ENCODE results near the gene DARS1. TPM values are rescaled to one million over a fixed set of nuclear protein-coding genes. Genes with fewer than 3 reads are reported as not detected.
"Not testable (repeated sequence)": the region's sequence is repeated elsewhere in the genome, so short reads cannot be mapped to it uniquely, and the experiment has no call there.

DARS1 gene
- polyA plus RNA-seq, 1 donor, result 156 TPM

DNA sequence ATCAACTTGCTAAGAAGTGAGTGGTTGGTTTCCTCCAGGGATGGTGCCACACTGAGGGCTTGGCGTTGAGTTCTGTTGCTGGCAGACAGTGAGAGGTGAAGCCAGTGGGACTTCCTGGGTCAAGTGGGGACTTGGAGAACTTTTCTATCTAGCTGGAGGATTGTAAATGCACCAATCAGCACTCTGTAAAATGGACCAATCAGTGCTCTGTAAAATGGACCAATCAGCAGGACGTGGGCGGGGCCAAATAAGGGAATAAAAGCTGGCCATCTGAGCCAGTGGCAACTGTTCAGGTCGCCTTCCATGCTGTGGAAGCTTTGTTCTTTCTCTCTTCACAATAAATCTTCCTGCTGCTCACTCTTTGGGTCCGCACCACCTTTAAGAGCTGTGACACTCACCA lies 96.8 kb downstream of the DARS1 start:
- not testable (repeated sequence) for DNase-seq

DNA sequence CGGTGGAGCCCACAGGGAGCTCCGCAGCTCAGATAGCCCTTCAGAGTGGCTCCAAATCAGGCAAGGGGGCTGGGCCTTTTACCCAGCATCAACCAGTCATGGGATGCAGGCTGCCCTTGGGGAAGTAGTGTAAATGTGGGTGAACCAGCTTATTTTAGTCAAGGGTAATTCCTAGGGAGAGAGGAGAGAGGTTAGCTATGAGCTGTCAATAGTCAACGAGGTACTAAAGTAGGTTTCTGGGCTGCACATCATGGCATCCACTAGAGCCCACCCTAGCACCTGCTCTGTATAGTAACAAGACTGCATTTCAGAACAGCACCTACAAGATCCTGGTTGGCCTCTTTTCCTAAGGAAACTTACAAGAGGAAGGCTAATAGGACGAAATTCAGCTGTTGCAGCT lies 99.7 kb downstream of the DARS1 start:
- DNase-seq, result no peak

DNA sequence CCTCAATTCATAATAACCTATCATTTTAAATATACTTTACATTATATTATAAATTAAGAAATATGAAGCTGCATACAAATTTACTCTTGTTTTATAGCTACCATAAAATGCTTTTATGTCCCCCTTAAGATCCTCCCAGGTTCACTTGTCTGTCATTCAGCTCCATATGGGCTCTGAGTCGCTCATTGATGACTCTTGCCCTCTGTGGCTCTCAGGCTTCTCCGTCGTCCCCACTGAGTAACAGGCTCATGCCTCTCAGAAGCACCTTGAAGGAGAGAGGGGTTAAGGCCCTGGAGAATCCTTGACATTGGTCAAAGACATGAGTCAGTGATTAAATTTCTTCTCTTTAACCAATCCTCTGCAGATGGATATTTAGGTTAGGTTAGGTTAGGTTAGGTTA lies 103.0 kb downstream of the DARS1 start:
- DNase-seq, result no peak

DNA sequence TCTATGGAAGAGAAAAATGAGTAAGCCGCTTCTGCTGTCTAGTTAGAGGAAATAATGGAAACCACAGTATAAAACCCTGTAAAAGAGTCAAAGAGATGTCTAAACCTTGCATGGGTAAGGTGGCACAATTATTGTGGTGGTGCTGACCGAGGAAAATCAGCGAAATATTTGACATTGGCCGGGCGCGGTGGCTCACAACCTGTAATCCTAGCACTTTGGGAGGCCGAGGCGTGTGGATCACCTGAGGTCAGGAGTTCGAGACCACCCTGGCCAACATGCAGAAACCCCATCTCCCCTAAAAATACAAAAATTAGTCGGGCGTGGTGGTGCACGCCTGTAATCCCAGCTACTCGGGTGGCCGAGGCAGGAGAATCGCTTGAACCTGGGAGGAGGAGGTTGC lies 108.7 kb downstream of the DARS1 start:
- DNase-seq, result not testable (repeated sequence)

DNA sequence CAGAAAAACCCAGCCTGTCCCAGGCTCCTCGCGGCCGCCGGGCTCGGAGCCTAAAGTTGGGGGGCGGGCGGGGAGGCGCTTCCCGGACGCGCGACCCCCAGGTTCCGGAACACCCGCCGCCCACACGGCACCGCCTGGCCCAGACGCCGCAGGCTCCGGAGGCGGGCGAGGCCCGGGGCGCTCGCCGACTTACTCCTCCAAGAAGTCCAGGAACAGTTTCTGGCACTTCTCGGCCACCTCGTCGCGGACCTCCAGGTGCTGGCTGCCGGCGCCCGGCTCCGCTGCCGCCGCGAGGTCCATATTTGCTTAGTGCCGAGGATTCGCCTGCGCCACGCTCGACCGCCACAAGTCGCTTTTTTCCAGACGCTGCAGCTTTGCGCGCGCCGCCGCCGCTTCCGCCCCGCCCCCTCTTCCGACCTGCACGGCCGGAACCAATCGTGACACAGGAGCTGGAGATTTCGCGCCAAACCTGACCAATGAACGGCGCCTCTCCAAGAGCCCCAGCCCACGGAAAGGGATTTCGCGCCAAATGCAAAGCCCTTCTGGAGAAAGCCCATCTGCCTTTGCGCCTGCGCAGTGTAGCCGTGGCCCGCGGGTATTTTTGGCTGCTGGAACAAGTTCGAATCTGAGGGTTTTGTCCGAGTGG lies 109.2 kb downstream of the DARS1 start, which contains the start of gene MCM6:
Gene MCM6, minus strand, starts transcription at position 378 of the 646 bp plus-strand sequence. Its CDS starts 78 bp downstream, at position 300.
- peak; percentile 98 for DNase-seq

DNA sequence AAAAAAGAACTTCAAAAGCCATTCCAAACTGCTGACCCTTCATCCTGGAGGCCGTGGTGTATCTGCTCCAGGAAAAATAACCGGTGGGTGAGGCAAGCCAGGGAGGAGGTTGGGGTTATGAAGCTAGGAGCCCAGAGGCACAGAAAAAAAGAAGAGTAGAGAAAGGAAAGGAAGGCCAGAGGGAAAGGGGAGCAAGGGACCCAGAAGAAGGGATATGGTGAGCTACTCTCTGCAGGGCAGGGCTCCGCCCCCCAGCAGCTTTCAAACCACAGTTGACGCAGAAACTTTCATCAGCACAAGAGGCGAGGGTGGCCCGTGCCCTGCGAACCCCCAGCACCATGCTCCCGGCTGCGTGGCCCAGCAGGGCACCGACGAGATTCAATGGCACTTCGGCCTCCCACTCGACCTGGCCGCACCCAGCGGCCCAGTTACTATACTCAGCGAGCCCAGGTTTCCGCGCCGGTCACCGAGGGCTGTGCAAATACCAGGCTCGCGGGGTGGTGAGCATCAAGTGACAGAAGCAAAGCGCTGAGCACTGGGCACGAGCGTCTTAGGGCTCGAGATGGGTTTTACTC lies 109.8 kb downstream of the DARS1 start:
- peak; percentile 52 for DNase-seq

DNA sequence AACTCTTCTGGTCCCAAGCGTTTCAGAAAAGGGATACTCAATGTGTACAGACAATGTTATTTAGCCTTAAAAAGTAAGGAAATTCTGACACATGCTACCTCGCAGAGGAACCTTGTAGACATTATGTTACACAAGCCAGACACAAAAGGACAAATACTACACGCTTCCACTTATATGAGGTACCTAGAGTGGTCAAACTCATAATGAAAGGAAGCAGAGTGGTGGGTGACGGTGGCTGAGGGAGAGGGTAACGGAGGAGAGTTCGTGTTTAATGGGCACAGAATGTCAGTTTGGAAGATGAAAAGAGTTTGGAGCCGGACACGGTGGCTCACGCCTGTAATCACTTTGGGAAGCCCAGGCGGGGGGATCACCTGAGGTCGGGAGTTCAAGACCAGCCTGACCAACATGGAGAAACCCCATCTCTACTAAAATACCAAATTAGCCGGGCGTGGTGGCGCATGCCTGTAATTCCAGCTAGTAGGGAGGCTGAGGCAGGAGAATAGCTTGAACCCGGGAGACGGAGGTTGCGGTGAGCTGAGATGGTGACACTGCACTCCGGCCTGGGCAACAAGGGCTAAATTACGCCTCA lies 110.6 kb downstream of the DARS1 start:
- DNase-seq, result no peak

DNA sequence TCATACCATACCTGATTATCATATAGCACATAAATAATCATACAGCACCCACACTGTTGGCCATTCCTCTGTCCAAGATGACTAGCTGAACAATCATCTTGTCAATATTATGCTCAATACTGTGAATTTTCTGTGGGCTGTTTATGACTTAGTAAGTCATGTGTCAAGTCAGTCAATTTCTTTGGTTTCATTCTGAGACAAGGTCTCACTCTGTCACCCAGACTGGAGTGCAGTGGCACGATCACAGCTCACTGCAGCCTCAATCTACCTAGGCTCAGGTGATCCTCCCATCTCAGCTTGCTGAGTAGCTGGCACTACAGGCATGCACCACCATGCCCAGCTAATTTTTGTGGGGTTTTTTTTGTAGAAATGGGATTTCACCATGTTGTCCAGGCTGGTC lies 114.9 kb downstream of the DARS1 start:
- DNase-seq, result no peak

DNA sequence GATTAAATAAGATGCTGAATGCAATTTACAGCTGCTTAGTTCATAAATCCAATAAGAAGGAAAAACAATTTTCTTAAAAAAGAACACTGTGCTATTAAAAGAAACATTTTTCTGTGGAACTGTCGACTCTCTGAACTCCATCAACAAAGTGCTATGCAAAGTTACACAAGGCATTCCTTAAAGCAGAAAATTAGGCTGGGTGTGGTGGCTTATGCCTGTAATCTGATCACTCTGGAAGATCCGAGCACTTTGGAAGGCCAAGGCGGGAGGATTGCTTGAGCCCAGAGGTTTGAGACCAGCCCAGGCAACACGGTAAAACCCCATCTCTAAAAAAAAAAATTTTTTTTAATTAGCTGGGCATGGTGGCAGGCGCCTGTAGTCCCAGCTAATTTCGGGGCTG lies 122.2 kb downstream of the DARS1 start:
- DNase-seq, result no peak

DNA sequence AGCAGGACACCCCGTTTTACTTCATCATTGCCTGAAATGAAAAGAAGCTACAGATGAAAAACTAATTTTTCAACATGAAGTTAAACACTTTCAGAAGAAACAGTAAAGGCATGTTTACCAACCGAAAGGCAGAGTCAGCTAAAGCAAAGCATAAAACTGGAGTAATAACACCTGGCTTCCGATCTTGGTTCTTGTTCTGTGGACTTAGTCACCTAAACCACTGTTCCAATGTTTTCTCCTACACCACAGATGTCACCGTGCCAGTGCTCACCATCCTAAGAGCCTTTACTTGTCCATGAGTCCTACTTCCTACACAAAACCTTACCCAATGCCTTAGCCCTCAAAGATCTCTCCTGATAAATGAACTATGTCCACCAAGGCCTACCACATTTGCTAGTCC lies 122.7 kb downstream of the DARS1 start:
- DNase-seq, result no peak

Other genes with a start within 250 kb of the DARS1 start
- 179 TPM for gene UBXN4, start 243.8 kb downstream of the DARS1 start, polyA plus RNA-seq (ENCODE audit: insufficient read length)
- 0.03 TPM for gene LCT, start 148.4 kb downstream of the DARS1 start, polyA plus RNA-seq (ENCODE audit: insufficient read length)
- gene MCM6, start 109.2 kb downstream of the DARS1 start, polyA plus RNA-seq (ENCODE audit: insufficient read length), result 73.0 TPM
- 45.7 TPM for gene CXCR4, start 132.5 kb upstream of the DARS1 start, polyA plus RNA-seq (ENCODE audit: insufficient read length)

Measured in left kidney (tissue), 2 donors.